ENCODE results near the gene SLC1A5. TPM values are rescaled to one million over a fixed set of nuclear protein-coding genes. Genes with fewer than 3 reads are reported as not detected.
A peak's percentile ranks its signal among the peaks of the same experiment; 100 is the strongest.
"Not testable (repeated sequence)": the region's sequence is repeated elsewhere in the genome, so short reads cannot be mapped to it uniquely, and the experiment has no call there.

The SLC1A5 gene
- total and polyA plus RNA-seq, 2 experiments from 2014 or later, result 103 to 272 TPM

GRCh38 chr19:46768746-46769145 lies 19.6 kb downstream of the SLC1A5 start:
- not testable (repeated sequence) for H3K4me1 Mint-ChIP-seq; H3K4me1 ChIP-seq (ENCODE audit: insufficient read depth); H3K36me3 ChIP-seq (ENCODE audit: insufficient read depth); H3K27me3 Mint-ChIP-seq (ENCODE audit: insufficient read depth, low read depth, poor library complexity); H3K27me3 ChIP-seq (ENCODE audit: insufficient read depth); H3K4me2 ChIP-seq; H3K4me3 ChIP-seq; H3K9me3 Mint-ChIP-seq; H3F3A ChIP-seq (replicated peaks; ENCODE audit: low read depth); H3K4me3 Mint-ChIP-seq; H3K9me2 ChIP-seq (ENCODE audit: insufficient read depth); H3K79me2 ChIP-seq (replicated peaks; ENCODE audit: insufficient read depth); H3K27ac ChIP-seq (ENCODE audit: low read depth); ATAC-seq; H2AFZ ChIP-seq; H3K27ac Mint-ChIP-seq; H4K20me1 ChIP-seq (replicated peaks; ENCODE audit: insufficient read depth)
- peak; percentile 46 for DNase-seq (ENCODE audit: low spot score)
- peaks cover 16% of the 10 kb centered on the region for H3K36me3 Mint-ChIP-seq (ENCODE audit: low read depth)

GRCh38 chr19:46766569-46767317 lies 21.7 kb downstream of the SLC1A5 start:
- H3K4me1 Mint-ChIP-seq, result no peaks in the 10 kb centered on the region; the same call in 2 of the 3 replicates
- H3K27ac Mint-ChIP-seq, result no peak overlapping the region
- H3K36me3 Mint-ChIP-seq (ENCODE audit: low read depth), result peaks cover 4% of the 10 kb centered on the region; the same call in 1 of the 3 replicates
- DNase-seq (ENCODE audit: low spot score), result peak; percentile 89
- Histone ChIP-seq H4K20me1 (replicated peaks; ENCODE audit: insufficient read depth) (no peaks in the 10 kb centered on the region; the same call in none of the 2 replicates), H3K4me3 (no peak overlapping the region), H3K27ac (ENCODE audit: low read depth) (no peak overlapping the region), H3K36me3 (ENCODE audit: insufficient read depth) (no peaks in the 10 kb centered on the region), H3K4me1 (ENCODE audit: insufficient read depth) (no peaks in the 10 kb centered on the region), H3K4me2 (no peak overlapping the region), H3K79me2 (replicated peaks; ENCODE audit: insufficient read depth) (no peaks in the 10 kb centered on the region), H2AFZ (no peak overlapping the region), H3F3A (replicated peaks; ENCODE audit: low read depth) (no peaks in the 10 kb centered on the region), H3K27me3 (ENCODE audit: insufficient read depth) (no peaks in the 10 kb centered on the region), H3K9me2 (ENCODE audit: insufficient read depth) (no peaks in the 10 kb centered on the region)
- H3K9me3 Mint-ChIP-seq, result no peaks in the 10 kb centered on the region
- TF ChIP-seq ETS1 (IDR thresholded peaks at IDR 0.05) (no peak), ZNF114 (CRISPR knock-in tag; IDR thresholded peaks at IDR 0.05) (no peak), CTCF (conservative IDR thresholded peaks at IDR 0.05; ENCODE audit: low read depth in 2 of 2) (peak; percentile 87 to 91), POLR2AphosphoS5 (IDR thresholded peaks at IDR 0.05; ENCODE audit: low read depth) (0 out of 2 replicates have a peak, but pooled peaks have one; percentile 22), CREB1 (CRISPR knock-in tag; IDR thresholded peaks at IDR 0.05; ENCODE audit: low read depth) (no peak)
- H3K27me3 Mint-ChIP-seq (ENCODE audit: insufficient read depth, low read depth, poor library complexity), result peaks cover 7% of the 10 kb centered on the region
- no peak overlapping the region for H3K4me3 Mint-ChIP-seq
- ATAC-seq, result peak; percentile 96

GRCh38 chr19:46764817-46765291 lies 23.5 kb downstream of the SLC1A5 start:
- H3F3A ChIP-seq (replicated peaks; ENCODE audit: low read depth), result no peaks in the 10 kb centered on the region; the same call in 1 of the 2 replicates
- H3K27ac ChIP-seq (ENCODE audit: low read depth), result no peak overlapping the region
- DNase-seq (ENCODE audit: low spot score), result no peak
- no peaks in the 10 kb centered on the region for H3K9me3 Mint-ChIP-seq
- no peak overlapping the region for H3K4me3 Mint-ChIP-seq
- H3K4me3 ChIP-seq, result no peak overlapping the region
- H3K79me2 ChIP-seq (replicated peaks; ENCODE audit: insufficient read depth), result no peaks in the 10 kb centered on the region
- ATAC-seq, result no peak
- H3K4me2 ChIP-seq, result no peak overlapping the region
- peaks cover 3% of the 10 kb centered on the region for H3K4me1 Mint-ChIP-seq
- no peaks in the 10 kb centered on the region for H3K36me3 ChIP-seq (ENCODE audit: insufficient read depth)
- H3K27me3 ChIP-seq (ENCODE audit: insufficient read depth), result no peaks in the 10 kb centered on the region
- H3K27me3 Mint-ChIP-seq (ENCODE audit: insufficient read depth, low read depth, poor library complexity), result peaks cover 8% of the 10 kb centered on the region
- no peaks in the 10 kb centered on the region; the same call in 1 of the 2 replicates for H4K20me1 ChIP-seq (replicated peaks; ENCODE audit: insufficient read depth)
- H3K4me1 ChIP-seq (ENCODE audit: insufficient read depth), result peaks cover 2% of the 10 kb centered on the region; the same call in 1 of the 2 replicates
- no peaks in the 10 kb centered on the region for H3K9me2 ChIP-seq (ENCODE audit: insufficient read depth)
- H3K27ac Mint-ChIP-seq, result no peak overlapping the region
- H2AFZ ChIP-seq, result no peak overlapping the region
- H3K36me3 Mint-ChIP-seq (ENCODE audit: low read depth), result no peaks in the 10 kb centered on the region
- TF ChIP-seq REST (IDR thresholded peaks at IDR 0.05; ENCODE audit: unreplicated experiment) (no peak), EZH2 (IDR thresholded peaks at IDR 0.05; ENCODE audit: low read depth, unreplicated experiment) (no peak), JUNB (IDR thresholded peaks at IDR 0.05; ENCODE audit: unreplicated experiment) (no peak), NANOG (IDR thresholded peaks at IDR 0.05; ENCODE audit: borderline replicate concordance) (no peak), ZNF331 (CRISPR knock-in tag; IDR thresholded peaks at IDR 0.05; ENCODE audit: low read depth) (no peak), EZH2phosphoT487 (IDR thresholded peaks at IDR 0.05; ENCODE audit: unreplicated experiment) (no peak), STAT1 (IDR thresholded peaks at IDR 0.05; ENCODE audit: unreplicated experiment) (no peak), POLR2AphosphoS5 (IDR thresholded peaks at IDR 0.05; ENCODE audit: low read depth) (no peak)
